Cardiac septum (tissue), 1 donor: ENCODE data around the gene GYG2. TPM values are rescaled to one million over a fixed set of nuclear protein-coding genes. Genes with fewer than 3 reads are reported as not detected.
"Not testable (repeated sequence)": the region's sequence is repeated elsewhere in the genome, so short reads cannot be mapped to it uniquely, and the experiment has no call there.

Experiments used
- DNase-seq: peaks from one replicate; pipeline ENCODE4 v3.0.0-alpha.2; 2020; ENCODE audit warnings: low spot score
- intact Hi-C: fragments of 100-400 bp; cut with DNase I; formaldehyde crosslinking; loops from one replicate; pipeline ENCODE4 v1.14.0; 2022
- total RNA-seq: library from RNA; stranded (reverse); fragmentation: NEBNext Ultra II Directional; extraction: Animal tissue kit (Norgen Biotek cat#: 25700); gene quantifications from one replicate; pipeline ENCODE4 v1.2.1, GENCODE V29; 2021
- donor health status: DM: no; HTN: no; CAD: no.

The GYG2 gene
- total RNA-seq, 1 donor from 2014 or later: 1.3 TPM

- no peak for DNase-seq
- intact Hi-C loops: no loop called here
These were observed 30.6 kb downstream of the GYG2 start for GRCh38 chrX:2859197-2859797.

DNA sequence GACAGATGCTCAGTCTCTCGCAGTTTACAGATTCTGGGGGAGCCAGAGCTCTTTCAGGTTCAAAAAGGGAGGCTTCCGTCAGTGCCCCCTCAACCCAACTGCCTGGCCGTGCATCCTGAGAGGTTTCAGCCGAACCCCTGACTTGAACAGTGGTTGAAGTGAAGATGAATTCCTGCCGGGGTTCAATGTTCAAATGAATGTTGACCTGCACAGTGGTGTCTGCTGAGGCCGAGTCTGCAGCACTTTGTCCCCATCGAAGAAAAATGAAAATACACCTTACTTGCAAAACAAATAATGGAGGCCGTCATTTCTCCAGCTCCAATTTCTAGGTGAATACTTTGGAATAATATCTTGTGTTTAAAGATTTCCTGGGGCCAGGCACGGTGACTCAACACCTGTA lies 33.7 kb downstream of the GYG2 start:
- intact Hi-C loops: no loop called here
- no peak for DNase-seq

DNA sequence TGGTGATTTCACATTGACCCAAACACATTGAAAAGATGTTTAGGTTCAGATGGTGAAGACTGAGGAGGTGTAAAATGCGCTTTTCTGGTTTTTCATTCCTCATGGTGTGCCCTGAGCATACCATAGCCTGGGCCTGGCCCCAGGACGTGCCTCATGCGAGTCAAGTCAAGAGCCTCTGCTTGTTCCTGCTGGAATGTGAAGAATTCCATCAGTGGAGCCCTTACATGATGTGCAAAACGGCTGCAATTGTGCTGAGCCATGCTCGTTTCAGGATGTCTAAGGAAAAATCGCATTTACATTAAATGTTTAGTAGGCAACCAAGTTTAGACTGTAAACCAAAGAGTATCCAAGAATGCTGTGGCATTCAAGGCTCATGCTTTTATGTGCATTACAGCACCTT lies 34.9 kb downstream of the GYG2 start:
- DNase-seq: no peak

GRCh38 chrX:2867206-2867605 lies 38.5 kb downstream of the GYG2 start:
- intact Hi-C loops: no loop called here
- no peak for DNase-seq

More for the DNA sequence above, 34.9 kb downstream of the GYG2 start:
- intact Hi-C loops: no loop called here

DNA sequence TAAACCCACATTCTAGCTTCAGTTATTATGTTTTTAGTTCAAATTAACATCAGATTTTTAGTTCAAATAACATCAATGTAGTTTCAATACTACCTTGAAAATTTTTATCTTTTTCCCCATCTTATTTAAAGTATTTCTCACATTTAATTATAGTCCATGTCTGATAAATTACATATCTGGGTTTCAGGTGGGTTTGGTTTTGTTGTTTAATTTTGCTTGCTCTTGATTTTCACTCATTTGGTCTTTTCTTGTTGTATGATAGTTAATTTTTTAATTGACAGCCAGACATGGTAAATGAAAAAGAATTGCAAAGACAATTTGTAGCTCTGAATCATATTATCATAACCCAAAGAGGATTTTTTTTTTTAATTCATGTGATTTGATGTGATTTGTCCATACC lies 41.9 kb downstream of the GYG2 start:
- intact Hi-C loops: no loop called here
- no peak for DNase-seq

DNA sequence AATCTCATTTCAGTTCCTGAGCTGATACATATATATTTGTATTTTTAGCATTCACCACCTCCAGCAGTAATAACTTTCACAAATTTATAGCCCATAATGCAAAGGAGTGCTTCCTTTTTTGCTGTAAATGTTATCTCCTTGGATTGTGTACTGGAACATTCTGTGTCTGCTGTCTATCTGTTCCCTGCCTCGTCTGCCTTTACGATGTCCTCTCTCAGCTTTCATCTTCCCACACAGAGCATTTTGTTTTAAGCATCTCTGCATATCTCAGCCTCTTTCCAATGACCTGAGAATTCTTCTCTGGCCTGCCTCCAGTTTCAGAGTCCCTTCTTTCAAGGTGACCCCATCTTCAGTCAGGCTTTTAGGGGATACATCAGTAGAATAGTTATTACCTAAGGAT lies 43.1 kb downstream of the GYG2 start:
- intact Hi-C loops: no loop called here
- no peak for DNase-seq

- DNase-seq: no peak
- intact Hi-C loops: no loop called here
These were observed 44.0 kb downstream of the GYG2 start for GRCh38 chrX:2872671-2873277.

- intact Hi-C loops: no loop called here
- DNase-seq: no peak
These were observed 45.7 kb downstream of the GYG2 start for GRCh38 chrX:2874222-2875135.

DNA sequence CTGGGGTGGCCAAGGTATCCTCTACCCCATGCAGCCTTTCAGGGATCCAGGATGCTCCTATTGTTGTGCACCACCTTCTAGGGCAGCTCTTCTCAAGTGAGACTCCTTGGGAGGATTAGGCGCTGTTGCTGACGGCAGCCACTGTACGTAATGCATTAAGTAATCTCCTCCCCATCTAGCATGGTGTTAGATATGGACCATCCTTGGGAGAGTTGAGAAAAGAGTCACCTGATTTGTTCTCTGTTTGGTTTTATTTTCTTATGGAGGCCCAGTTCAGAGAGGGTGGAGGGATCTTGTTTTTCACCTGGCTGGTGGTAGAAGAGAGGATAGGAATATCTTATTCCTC lies 46.4 kb downstream of the GYG2 start:
- no peak for DNase-seq
- intact Hi-C loops: no loop called here

GRCh38 chrX:2875798-2876399 lies 47.2 kb downstream of the GYG2 start:
- intact Hi-C loops: no loop called here
- no peak for DNase-seq

- no peak for DNase-seq
- intact Hi-C loops: no loop called here
These were observed 49.8 kb downstream of the GYG2 start for GRCh38 chrX:2878563-2878962.

DNA sequence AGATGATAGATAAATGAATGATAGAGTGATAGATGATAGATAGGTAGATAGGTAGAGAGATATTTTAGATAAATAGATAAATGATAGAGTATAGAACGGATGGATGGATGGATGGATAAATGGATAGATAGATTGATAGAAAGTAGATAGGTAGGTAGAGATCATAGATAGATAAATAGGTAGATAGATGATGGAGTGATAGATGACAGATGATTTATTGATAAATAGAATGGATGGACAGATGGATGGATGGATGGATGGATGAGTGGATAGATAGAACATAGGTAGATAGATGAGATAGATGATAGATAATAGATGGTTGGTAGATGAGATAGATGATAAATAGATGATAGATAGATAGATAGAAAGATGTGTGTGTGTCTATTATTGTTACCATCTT lies 50.9 kb downstream of the GYG2 start:
- DNase-seq: no peak
- intact Hi-C loops: no loop called here

DNA sequence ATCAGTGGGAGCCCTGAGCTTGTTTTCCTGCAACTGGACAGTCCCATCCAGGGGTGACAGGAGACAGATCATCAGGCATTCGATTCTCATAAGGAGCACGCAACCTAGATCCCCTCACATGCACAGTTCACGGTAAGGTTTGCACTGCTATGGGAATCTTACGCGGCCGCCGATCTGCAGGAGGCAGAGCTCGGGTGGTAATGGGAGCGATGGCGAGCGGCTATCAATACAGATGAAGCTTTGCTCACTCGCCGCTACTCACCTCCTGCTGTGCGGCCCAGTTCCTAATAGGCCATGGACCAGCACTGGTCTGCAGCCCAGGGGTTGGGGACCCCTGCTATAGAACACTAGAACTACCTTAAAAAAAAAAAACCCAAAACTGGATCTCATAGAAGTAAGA lies 55.0 kb downstream of the GYG2 start:
- no peak for DNase-seq
- intact Hi-C loops: no loop called here

- intact Hi-C loops: no loop called here
These were observed 59.6 kb downstream of the GYG2 start for GRCh38 chrX:2888309-2888708.

GRCh38 chrX:2889045-2889605 lies 60.4 kb downstream of the GYG2 start:
- intact Hi-C loops: no loop called here
- no peak for DNase-seq

More at GRCh38 chrX:2888309-2888708, 59.6 kb downstream of the GYG2 start:
- no peak for DNase-seq

- DNase-seq: not testable (repeated sequence)
These were observed 61.2 kb downstream of the GYG2 start for GRCh38 chrX:2889706-2890490.

GRCh38 chrX:2890536-2891460 lies 62.1 kb downstream of the GYG2 start:
- DNase-seq, intact Hi-C loops: not testable (repeated sequence)

More at GRCh38 chrX:2889706-2890490, 61.2 kb downstream of the GYG2 start:
- intact Hi-C loops: not testable (repeated sequence)

DNA sequence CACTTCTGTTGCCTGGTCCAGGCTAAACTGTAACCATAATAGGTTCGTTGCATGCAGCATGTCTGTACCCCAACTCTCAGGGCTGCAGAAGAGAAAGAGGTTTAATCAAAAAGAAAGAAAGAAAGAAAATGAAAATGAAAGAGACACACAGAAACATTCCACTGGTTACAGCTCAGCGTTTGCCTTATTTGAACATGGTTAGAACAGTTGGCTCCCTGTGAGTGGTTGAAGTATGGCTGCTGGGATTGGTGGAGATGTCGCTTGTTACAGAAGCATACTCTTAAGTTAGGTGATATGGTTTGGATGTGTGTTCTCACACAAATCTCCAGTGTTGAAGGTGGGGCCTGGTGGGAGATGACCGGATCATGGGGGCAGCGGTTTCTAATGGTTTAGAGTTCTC lies 64.1 kb downstream of the GYG2 start:
- intact Hi-C loops: no loop called here
- no peak for DNase-seq
